BLaER1 (cell line): ENCODE measurements around the gene GRAMD1B.
A peak's percentile ranks its signal among the peaks of the same experiment; 100 is the strongest.

Experiments used
- H3K27ac ChIP-seq: shearing (Covaris generic); formaldehyde crosslinking; 2 replicates; pipeline ENCODE4 v1.8.1; 2022
- H3K27me3 ChIP-seq: shearing (Covaris generic); formaldehyde crosslinking; 2 replicates; pipeline ENCODE4 v1.8.1; 2022
- H3K36me3 ChIP-seq: shearing (Covaris generic); formaldehyde crosslinking; 2 replicates; pipeline ENCODE4 v1.8.1; 2022
- H3K4me1 ChIP-seq: shearing (Covaris generic); formaldehyde crosslinking; 2 replicates; pipeline ENCODE4 v1.8.1; 2022
- H3K4me2 ChIP-seq: shearing (Covaris generic); formaldehyde crosslinking; 2 replicates; pipeline ENCODE4 v1.8.1; 2022
- H3K4me3 ChIP-seq: shearing (Covaris generic); formaldehyde crosslinking; 2 replicates; pipeline ENCODE4 v1.8.1; 2022
- H3K9ac ChIP-seq: shearing (Covaris generic); formaldehyde crosslinking; 2 replicates; pipeline ENCODE4 v1.8.1; 2022
- H3K9me3 ChIP-seq: shearing (Covaris generic); formaldehyde crosslinking; 2 replicates; pipeline ENCODE4 v1.8.1; 2022
- H4K20me1 ChIP-seq: shearing (Covaris generic); formaldehyde crosslinking; 2 replicates; pipeline ENCODE4 v1.8.1; 2022
- Cebpa-rat ChIP-seq: shearing (Covaris generic); IDR thresholded peaks from 2 replicates; pipeline ENCODE4 v1.8.1; 2022

Gene GRAMD1B

DNA sequence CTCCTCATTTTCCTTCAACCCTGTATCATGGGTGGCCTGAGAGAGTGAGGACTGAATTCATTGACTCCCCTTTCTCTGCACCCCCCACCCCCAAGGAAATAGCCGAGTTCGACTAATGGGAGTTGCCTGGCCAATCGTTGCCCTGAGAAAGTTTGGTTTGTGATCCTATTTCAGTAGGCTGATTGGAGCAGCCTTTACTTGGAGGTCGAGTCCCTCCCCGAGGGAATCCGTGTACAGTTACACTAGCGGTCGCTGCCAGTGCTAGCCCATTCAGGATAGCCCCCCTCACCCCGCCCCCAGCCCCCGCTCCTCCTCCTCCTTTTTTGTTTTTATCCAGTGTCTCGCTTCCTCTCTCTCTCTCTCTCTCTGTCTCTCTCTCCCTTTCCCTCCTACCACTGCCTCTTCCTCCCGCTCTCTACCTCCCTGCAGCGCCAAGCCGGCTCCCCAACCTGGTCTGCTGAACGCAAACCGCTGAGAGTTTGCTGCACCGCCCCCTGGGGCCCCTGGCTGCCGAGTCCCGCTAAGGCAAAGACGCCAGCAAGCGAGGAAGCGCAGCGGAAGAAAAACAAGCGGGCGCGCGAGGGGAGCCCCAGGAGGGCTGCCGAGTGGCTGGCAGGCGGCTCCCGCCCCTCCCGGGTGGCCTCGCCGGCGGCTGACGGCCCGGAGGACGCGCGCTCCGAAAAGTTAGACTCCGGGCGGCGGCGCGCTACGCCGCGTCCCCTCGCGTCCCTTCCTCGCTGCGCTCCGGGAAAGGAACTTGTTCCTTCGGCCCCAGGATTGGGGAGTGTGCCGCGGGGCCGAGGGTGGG is at the start of gene GRAMD1B:
Gene GRAMD1B (plus strand): TSS at position 357 of the 808 bp plus-strand sequence. CDS start 524 bp downstream, outside the sequence.
- peaks cover 68% of the 10 kb centered on the region for H3K4me1 ChIP-seq
- H3K9me3 ChIP-seq, result no peaks in the 10 kb centered on the region
- H3K36me3 ChIP-seq, result peaks cover 3% of the 10 kb centered on the region; the same call in 1 of the 2 replicates
- 0 out of 2 replicates have a peak, but pooled peaks cover 10% of the 10 kb centered on the region for H4K20me1 ChIP-seq
- peak within 1 kb of the TSS; percentile 90 for H3K9ac ChIP-seq
- no peaks in the 10 kb centered on the region for H3K27me3 ChIP-seq
- TF ChIP-seq Cebpa-rat, result no peak
- H3K4me2 ChIP-seq, result peak within 1 kb of the TSS; percentile 86
- peak within 1 kb of the TSS; percentile 94 for H3K4me3 ChIP-seq
- peak within 1 kb of the TSS; percentile 94 for H3K27ac ChIP-seq

DNA sequence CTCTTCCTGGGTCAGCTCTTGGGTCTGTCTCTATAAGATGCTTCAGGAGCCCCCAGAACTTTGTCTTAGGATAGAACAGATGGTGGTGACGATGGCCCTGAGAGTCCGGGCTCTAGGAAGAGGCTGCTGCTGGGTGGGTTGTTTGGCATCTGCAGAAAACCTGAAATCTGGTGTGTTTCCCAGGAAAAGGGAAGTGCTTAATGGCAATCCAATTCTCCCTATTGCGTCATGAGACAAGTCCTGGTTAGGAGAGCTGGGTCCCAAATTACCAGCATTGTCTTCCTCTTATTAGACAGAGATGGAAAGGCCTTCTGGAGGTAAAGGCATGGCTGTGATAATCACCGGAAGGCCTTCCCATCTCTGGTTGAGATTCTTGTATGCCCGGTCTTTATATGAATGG is 48.9 kb upstream of the GRAMD1B start:
- H3K4me3 ChIP-seq, result no peak overlapping the region
- H4K20me1 ChIP-seq, result no peaks in the 10 kb centered on the region
- H3K36me3 ChIP-seq, result no peaks in the 10 kb centered on the region
- peaks cover 4% of the 10 kb centered on the region for H3K4me1 ChIP-seq
- no peak overlapping the region for H3K27ac ChIP-seq
- no peak overlapping the region for H3K9ac ChIP-seq
- H3K27me3 ChIP-seq, result no peaks in the 10 kb centered on the region
- no peak overlapping the region for H3K4me2 ChIP-seq
- TF ChIP-seq Cebpa-rat, result no peak
- H3K9me3 ChIP-seq, result no peaks in the 10 kb centered on the region

DNA sequence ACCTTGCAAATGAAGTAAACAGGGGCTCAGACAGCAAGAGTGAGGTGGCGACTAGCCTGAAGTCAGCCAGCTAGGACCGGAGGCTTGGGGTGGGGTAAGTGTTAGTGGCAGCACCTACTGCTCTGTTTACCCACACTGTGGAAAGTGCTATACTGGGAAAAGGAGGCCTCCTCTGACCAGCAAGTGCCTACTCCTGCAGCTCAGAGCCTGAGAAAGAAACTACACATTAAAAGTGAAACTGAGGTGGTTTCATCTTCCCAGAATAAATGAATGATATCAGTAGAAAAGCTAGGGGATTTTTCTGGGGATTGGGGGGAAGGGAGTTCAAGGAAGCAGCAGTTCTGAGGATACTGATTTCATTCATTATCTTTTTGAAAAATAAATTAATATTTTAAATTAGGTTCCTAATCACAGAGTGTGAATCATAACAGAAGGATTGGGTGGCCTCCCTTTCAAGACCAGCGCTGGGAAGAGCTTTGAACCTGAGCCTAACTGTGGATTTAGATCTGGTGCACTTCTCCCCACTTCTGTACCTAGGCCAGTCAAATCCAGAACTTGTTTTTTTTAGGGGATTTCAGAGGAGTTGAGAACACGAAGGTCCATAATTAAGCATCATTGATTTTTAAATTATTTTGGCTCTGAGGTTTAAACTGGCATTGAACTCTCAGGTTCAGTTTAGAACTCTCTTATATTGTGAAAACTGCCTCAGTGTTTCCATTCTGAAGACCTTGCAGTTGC is 48.1 kb upstream of the GRAMD1B start:
- H3K4me2 ChIP-seq, result no peak overlapping the region
- no peaks in the 10 kb centered on the region for H3K36me3 ChIP-seq
- H3K4me1 ChIP-seq, result peaks cover 12% of the 10 kb centered on the region
- H3K27ac ChIP-seq, result no peak overlapping the region
- no peaks in the 10 kb centered on the region for H4K20me1 ChIP-seq
- no peak overlapping the region for H3K9ac ChIP-seq
- TF ChIP-seq Cebpa-rat, result no peak
- H3K4me3 ChIP-seq, result no peak overlapping the region
- no peaks in the 10 kb centered on the region for H3K27me3 ChIP-seq
- no peaks in the 10 kb centered on the region for H3K9me3 ChIP-seq

DNA sequence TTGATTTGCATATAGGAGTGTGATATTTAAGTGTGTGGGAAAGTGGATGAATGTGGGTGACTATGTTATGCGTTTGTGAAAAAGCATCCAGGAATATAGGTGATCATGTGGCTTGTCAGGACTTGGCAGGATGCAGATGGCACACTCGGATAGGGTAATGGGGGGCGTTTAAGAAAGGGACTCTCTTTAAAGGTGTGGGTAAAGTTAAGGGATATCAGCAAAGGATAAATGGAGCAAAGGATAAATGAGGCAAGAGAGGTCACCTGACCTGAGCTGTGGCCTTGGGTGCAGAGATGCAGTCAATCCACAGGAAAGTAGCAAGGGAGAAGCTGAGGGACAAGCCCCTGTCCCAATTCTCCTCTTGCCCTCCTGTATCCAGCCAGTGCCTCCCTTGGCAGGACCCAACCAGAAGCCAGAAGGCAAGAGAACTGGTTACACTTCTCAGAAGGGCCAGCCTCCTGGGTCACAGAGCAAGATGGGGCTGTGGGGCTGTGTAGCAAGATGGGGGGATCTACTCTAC is 47.5 kb upstream of the GRAMD1B start:
- Histone ChIP-seq H3K9me3 (no peaks in the 10 kb centered on the region), H3K4me3 (no peak overlapping the region), H3K36me3 (no peaks in the 10 kb centered on the region), H3K4me2 (no peak overlapping the region), H3K9ac (no peak overlapping the region), H3K4me1 (peaks cover 17% of the 10 kb centered on the region), H3K27me3 (no peaks in the 10 kb centered on the region), H4K20me1 (no peaks in the 10 kb centered on the region), H3K27ac (no peak overlapping the region)
- no peak for TF ChIP-seq Cebpa-rat

DNA sequence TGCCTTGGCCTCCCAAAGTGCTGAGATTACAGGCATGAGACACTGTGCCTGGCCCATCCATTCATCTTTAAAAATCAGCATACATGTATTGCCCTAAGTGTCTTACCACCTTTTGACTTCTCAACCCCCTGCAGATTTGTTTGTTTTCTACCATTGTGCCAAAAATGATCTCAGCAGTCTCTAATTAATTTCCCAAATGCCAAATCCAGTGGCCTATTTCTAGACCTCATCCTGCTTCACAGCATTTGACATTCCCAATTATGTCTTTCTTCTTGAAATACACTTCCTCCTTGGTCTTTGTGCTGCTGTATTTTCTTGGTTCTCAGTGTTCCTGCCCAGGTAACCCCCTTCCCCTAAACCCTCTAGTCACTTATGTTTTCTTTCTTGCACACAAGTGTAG is 46.0 kb upstream of the GRAMD1B start:
- no peak for TF ChIP-seq Cebpa-rat
- H3K4me2 ChIP-seq, result no peak overlapping the region
- H3K36me3 ChIP-seq, result no peaks in the 10 kb centered on the region
- H3K27me3 ChIP-seq, result no peaks in the 10 kb centered on the region
- H3K4me3 ChIP-seq, result no peak overlapping the region
- H3K4me1 ChIP-seq, result peaks cover 17% of the 10 kb centered on the region
- no peak overlapping the region for H3K9ac ChIP-seq
- H3K27ac ChIP-seq, result no peak overlapping the region
- H3K9me3 ChIP-seq, result no peaks in the 10 kb centered on the region
- H4K20me1 ChIP-seq, result no peaks in the 10 kb centered on the region

DNA sequence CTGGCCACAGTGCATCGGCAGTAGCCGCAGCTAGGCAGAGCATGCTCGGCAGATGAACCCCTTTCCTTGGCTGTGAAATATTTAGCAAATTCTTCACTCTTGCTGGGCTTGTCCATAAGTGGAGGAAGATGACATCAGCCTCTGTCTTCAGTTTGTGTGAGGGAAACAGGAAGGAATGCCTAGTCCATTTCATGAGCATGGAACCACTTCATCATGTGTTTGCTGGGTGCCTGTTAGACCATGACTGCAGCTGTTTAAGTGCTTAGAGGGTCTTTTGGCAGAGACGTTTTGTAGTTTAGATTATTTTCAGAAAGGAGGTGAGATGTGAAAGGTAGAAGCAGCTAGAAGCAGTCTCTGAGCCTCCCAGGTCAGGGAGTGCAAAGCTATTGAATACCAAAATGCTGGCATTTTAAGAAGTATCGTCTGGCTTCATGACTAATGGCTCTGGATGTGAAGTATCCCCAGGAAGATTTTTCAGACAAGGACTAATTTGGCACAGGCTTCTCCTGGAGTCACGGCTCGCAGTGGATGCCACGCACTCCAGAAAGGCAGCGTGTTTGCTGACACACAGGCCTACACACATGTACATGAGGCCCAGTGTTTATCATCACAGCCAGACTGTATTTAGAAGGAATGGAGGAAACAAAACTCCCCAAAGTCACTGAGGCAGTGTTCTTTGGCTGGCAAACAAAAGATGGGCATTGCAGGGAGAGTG is 43.1 kb upstream of the GRAMD1B start:
- Histone ChIP-seq H3K4me3 (no peak overlapping the region), H3K27ac (peak overlapping the region; percentile 64)

DNA sequence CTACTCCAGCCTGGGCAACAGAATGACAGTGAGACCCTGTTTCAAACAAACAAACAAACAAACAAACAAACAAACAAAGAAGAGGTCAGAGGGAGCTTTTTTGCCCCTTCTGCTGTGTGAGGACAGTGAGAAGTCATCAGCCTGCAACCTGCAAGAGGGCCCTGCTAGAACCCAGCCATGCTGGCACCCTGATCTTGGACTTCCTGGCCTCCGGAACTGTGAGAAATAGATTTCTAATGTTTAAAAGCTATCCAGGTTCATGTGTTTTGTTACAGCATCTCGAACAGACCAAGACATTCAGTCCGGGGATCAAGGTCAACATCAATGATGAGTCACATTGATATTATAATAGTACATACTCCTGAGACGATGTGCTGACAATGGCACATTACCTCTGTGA is 41.4 kb upstream of the GRAMD1B start:
- Histone ChIP-seq H3K9ac (no peak overlapping the region), H3K4me1 (peaks cover 17% of the 10 kb centered on the region), H3K4me2 (no peak overlapping the region), H3K9me3 (no peaks in the 10 kb centered on the region), H3K27me3 (no peaks in the 10 kb centered on the region), H3K4me3 (no peak overlapping the region), H3K36me3 (no peaks in the 10 kb centered on the region), H4K20me1 (no peaks in the 10 kb centered on the region), H3K27ac (no peak overlapping the region)
- no peak for TF ChIP-seq Cebpa-rat

More for the DNA sequence above, 43.1 kb upstream of the GRAMD1B start:
- H3K4me2 ChIP-seq, result peak overlapping the region; percentile 62
- no peaks in the 10 kb centered on the region for H3K27me3 ChIP-seq
- no peaks in the 10 kb centered on the region for H3K36me3 ChIP-seq
- peaks cover 17% of the 10 kb centered on the region for H3K4me1 ChIP-seq
- no peaks in the 10 kb centered on the region for H4K20me1 ChIP-seq
- no peaks in the 10 kb centered on the region for H3K9me3 ChIP-seq
- peak overlapping the region; percentile 49 for H3K9ac ChIP-seq
- TF ChIP-seq Cebpa-rat, result no peak

DNA sequence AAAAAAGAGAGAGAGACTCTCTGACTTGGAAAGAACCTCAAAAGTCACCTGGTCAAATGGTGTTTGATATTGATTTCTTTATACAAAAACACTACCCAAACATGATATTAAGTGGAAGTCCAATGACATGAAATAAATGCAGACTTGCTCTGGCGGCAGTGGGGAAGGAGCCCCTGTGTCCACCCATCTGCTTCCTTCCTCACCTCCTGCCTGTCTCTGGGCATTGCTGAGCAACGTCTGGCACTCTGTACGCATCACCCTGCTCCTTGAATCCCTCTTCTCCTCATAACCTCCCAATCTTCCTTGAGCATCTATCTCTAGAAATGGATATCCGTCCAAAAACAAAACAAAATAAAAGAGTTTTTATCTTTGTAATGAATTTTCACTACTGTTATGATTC is 39.9 kb upstream of the GRAMD1B start:
- no peaks in the 10 kb centered on the region for H3K27me3 ChIP-seq
- no peaks in the 10 kb centered on the region for H3K36me3 ChIP-seq
- no peak overlapping the region for H3K4me3 ChIP-seq
- H3K9me3 ChIP-seq, result no peaks in the 10 kb centered on the region
- H3K9ac ChIP-seq, result no peak overlapping the region
- no peak overlapping the region for H3K27ac ChIP-seq
- no peaks in the 10 kb centered on the region for H4K20me1 ChIP-seq
- no peak for TF ChIP-seq Cebpa-rat
- H3K4me2 ChIP-seq, result no peak overlapping the region
- peaks cover 17% of the 10 kb centered on the region for H3K4me1 ChIP-seq

DNA sequence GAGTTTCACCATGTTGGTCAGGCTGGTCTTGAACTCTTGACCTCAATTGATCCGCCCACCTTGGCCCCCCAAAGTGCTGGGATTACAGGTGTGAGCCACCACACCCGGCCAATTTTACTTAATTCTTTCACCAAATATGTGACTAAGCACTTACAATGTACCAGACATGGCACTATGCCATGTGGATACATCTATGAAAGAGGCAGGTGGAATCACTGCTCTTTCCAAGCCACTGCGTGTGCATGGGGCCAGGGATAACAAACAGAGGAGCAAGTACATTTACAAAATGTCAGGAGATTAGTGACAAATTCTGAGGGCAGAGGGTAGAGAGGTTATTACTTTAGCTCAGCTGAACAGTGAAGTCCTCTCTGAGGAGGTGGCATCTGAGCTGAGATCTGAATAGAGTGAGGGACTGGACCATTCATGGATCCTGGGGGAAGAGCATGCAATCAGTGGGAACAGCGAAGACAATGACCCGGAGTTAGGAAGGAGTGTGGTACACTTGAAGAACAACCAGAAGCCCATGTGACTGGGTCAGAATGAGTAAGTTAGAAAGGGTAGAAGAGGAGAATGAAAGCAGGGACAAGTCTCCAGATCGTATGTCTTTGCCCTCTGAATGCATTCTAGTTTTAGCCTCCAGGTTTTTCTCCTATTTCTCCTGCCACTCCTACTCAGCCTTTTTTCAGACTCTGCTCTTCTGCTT is 38.3 kb upstream of the GRAMD1B start:
- Histone ChIP-seq H3K27me3 (no peaks in the 10 kb centered on the region), H3K4me1 (peaks cover 13% of the 10 kb centered on the region), H3K36me3 (no peaks in the 10 kb centered on the region), H4K20me1 (no peaks in the 10 kb centered on the region), H3K9me3 (no peaks in the 10 kb centered on the region), H3K4me2 (no peak overlapping the region), H3K4me3 (no peak overlapping the region), H3K9ac (no peak overlapping the region), H3K27ac (no peak overlapping the region)
- TF ChIP-seq Cebpa-rat, result no peak
